GM12865 (cell line): ENCODE results near the gene NFIA.

Source experiments
- DNase-seq: peaks from one replicate; pipeline ENCODE4 v3.0.0; 2010; ENCODE audit warnings: low read depth
- H3K4me3 ChIP-seq: 2 replicates; pipeline ENCODE4 v1.5.1; 2011; ENCODE audit warnings: mild to moderate bottlenecking, low read depth, low read length, control low read depth
- CTCF ChIP-seq: IDR thresholded peaks from 2 replicates; pipeline ENCODE4 v1.5.1; 2011; ENCODE audit warnings: low read length, control low read depth, low read depth, inconsistent platforms; ENCODE audit not compliant: insufficient read depth; ENCODE audit errors: missing control alignments

NFIA gene

GRCh38 chr1:61085983-61086644 lies 3.8 kb downstream of the NFIA start:
- no peak overlapping the region for H3K4me3 ChIP-seq
- no peak for DNase-seq
- no peak for TF ChIP-seq CTCF

DNA sequence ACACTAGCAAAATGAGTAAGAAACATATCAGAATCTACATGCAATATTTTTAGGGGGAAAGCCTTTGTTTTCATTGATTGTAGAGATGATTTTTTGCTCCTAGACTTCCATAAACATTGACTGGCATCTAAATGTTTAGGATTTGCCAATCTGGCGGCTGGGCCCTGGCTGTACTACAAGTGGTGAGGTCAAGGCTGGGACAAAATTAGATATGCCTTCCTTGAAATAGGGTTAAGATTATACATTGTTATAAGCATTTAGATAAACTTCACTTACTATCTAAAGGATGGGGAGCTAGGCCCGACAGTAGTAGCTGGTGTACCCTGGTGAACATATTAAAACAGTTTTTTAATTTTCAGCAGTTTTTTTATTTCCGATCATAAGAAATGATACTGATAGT lies 5.2 kb downstream of the NFIA start:
- TF ChIP-seq CTCF: no peak
- H3K4me3 ChIP-seq: no peak overlapping the region
- no peak for DNase-seq

GRCh38 chr1:61088163-61088974 lies 6.0 kb downstream of the NFIA start:
- DNase-seq: no peak
- no peak for TF ChIP-seq CTCF
- no peak overlapping the region for H3K4me3 ChIP-seq

GRCh38 chr1:61089338-61089737 lies 7.0 kb downstream of the NFIA start:
- no peak overlapping the region for H3K4me3 ChIP-seq
- no peak for DNase-seq
- TF ChIP-seq CTCF: no peak

- no peak for TF ChIP-seq CTCF
- no peak for DNase-seq
- no peak overlapping the region for H3K4me3 ChIP-seq
Observed at GRCh38 chr1:61089741-61090140, 7.4 kb downstream of the NFIA start.

DNA sequence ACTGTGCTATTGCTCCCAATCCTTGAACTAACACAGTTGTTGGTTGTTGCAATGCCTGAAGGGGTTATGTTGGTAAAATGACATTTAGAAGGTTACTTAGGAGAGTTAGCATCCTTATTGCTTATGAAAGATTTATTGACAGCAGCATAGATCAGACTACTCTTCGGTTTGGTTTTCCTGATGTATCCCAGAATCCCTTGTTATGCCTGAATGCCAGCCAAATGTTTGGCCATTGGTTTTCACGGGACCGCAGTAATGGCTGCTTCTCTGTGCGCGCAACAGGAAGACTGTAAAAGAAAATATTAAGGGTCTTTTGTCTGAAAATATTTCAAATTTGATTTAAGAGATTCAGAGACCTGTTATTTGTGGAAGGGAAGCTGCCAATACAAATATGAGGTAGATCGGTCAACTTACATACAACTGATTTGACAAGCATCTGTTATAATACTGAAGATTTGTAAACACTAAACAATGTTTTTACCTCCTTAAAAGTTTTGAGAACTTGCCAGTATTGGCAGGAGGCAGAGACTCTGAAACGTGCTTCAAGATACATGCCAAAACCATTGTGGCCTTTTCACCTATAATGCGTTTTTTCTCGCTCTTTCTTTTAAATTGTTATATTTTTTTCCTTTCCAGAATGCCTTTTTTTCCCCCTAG lies 8.3 kb downstream of the NFIA start:
- TF ChIP-seq CTCF: no peak
- H3K4me3 ChIP-seq: no peak overlapping the region
- no peak for DNase-seq
